ENCODE data around the gene TTR.

The TTR gene

GRCh38 chr18:31554776-31555175 is 36.9 kb upstream of the TTR start:
- in situ Hi-C loops (cut with MboI; ENCODE audit: low sequenced_read_pairs, unreplicated experiment), result loop anchor here (5.0 kb wide), 1 partner anchor 268 kb away; no protein-coding TSS in a partner anchor
- no peak for DNase-seq (ENCODE audit: low spot score)
- no peak for TF ChIP-seq CTCF (IDR thresholded peaks at IDR 0.05; ENCODE audit: borderline replicate concordance, control extremely low read depth, extremely low read depth, insufficient read depth, missing control alignments)

GRCh38 chr18:31555971-31556747 is 35.5 kb upstream of the TTR start:
- in situ Hi-C loops (cut with MboI; ENCODE audit: low sequenced_read_pairs, unreplicated experiment), result loop anchor here (5.0 kb wide), 1 partner anchor 266 kb away; no protein-coding TSS in a partner anchor
- peak; percentile 60 for DNase-seq (ENCODE audit: low spot score)
- TF ChIP-seq CTCF (IDR thresholded peaks at IDR 0.05; ENCODE audit: borderline replicate concordance, control extremely low read depth, extremely low read depth, insufficient read depth, missing control alignments), result peak; percentile 71

- no peak for TF ChIP-seq CTCF (IDR thresholded peaks at IDR 0.05; ENCODE audit: borderline replicate concordance, control extremely low read depth, extremely low read depth, insufficient read depth, missing control alignments)
- DNase-seq (ENCODE audit: low spot score), result no peak
- in situ Hi-C loops (cut with MboI; ENCODE audit: low sequenced_read_pairs, unreplicated experiment), result loop anchor here (5.0 kb wide), 1 partner anchor 265 kb away; no protein-coding TSS in a partner anchor
Observed at GRCh38 chr18:31557446-31557845, 34.2 kb upstream of the TTR start.

- no peak for DNase-seq (ENCODE audit: low spot score)
- TF ChIP-seq CTCF (IDR thresholded peaks at IDR 0.05; ENCODE audit: borderline replicate concordance, control extremely low read depth, extremely low read depth, insufficient read depth, missing control alignments), result no peak
- in situ Hi-C loops (cut with MboI; ENCODE audit: low sequenced_read_pairs, unreplicated experiment), result loop anchor here (5.0 kb wide), 1 partner anchor 264 kb away; no protein-coding TSS in a partner anchor
Observed at GRCh38 chr18:31558567-31558966, 33.1 kb upstream of the TTR start.

- TF ChIP-seq CTCF (IDR thresholded peaks at IDR 0.05; ENCODE audit: borderline replicate concordance, control extremely low read depth, extremely low read depth, insufficient read depth, missing control alignments), result no peak
- DNase-seq (ENCODE audit: low spot score), result no peak
- in situ Hi-C loops (cut with MboI; ENCODE audit: low sequenced_read_pairs, unreplicated experiment), result loop anchor here (10.0 kb wide), 1 partner anchor 152 kb away; no protein-coding TSS in a partner anchor
Observed at GRCh38 chr18:31562726-31563125, 29.0 kb upstream of the TTR start.

GRCh38 chr18:31563778-31564177 is 27.9 kb upstream of the TTR start:
- in situ Hi-C loops (cut with MboI; ENCODE audit: low sequenced_read_pairs, unreplicated experiment), result loop anchor here (10.0 kb wide), 1 partner anchor 151 kb away; no protein-coding TSS in a partner anchor
- TF ChIP-seq CTCF (IDR thresholded peaks at IDR 0.05; ENCODE audit: borderline replicate concordance, control extremely low read depth, extremely low read depth, insufficient read depth, missing control alignments), result peak; percentile 33
- peak; percentile 31 for DNase-seq (ENCODE audit: low spot score)
